CD14-positive monocyte (primary cell): Measurements from ENCODE around the gene NXNL2. TPM values are rescaled to one million over a fixed set of nuclear protein-coding genes. Genes with fewer than 3 reads are reported as not detected.
A peak's percentile ranks its signal among the peaks of the same experiment; 100 is the strongest.

Source experiments
- DNase-seq, 3 donors: peaks; one replicate each; pipeline ENCODE4 v3.0.0-alpha.2; 2011 to 2022
- H2AFZ ChIP-seq: 2 replicates; pipeline ENCODE4 v1.6.0; 2012; ENCODE audit warnings: mild to moderate bottlenecking, low read depth, low read length, inconsistent platforms; ENCODE audit not compliant: insufficient read depth, poor library complexity, severe bottlenecking
- H3K27ac ChIP-seq, 2 donors: 1 replicate in 1 of 2; 2 replicates in 1 of 2; pipeline ENCODE4 v1.5.1; 2012 to 2013; ENCODE audit warnings: low read length in 2 of 2, control low read depth in 1 of 2, inconsistent platforms in 1 of 2, low read depth in 1 of 2, mild to moderate bottlenecking in 1 of 2
- H3K27me3 ChIP-seq, 2 donors: one replicate each; pipeline versions ENCODE4 v1.6.0 to v1.6.1; 2011 to 2013; ENCODE audit warnings: low read length in 2 of 2; ENCODE audit not compliant: control insufficient read depth in 2 of 2, insufficient read depth in 2 of 2
- H3K36me3 ChIP-seq, 2 donors: replicated peaks in 1 of 2; 1 replicate in 1 of 2; 2 replicates in 1 of 2; pipeline versions ENCODE4 v1.5.1 to v1.6.1; 2012 to 2013; ENCODE audit warnings: low read length in 2 of 2, control low read depth in 1 of 2, inconsistent platforms in 1 of 2, mild to moderate bottlenecking in 1 of 2; ENCODE audit not compliant: insufficient read depth in 2 of 2, control insufficient read depth in 1 of 2
- H3K4me1 ChIP-seq, 2 donors: 1 replicate in 1 of 2; 2 replicates in 1 of 2; pipeline versions ENCODE4 v1.5.1 to v1.6.1; 2012 to 2013; ENCODE audit warnings: low read length in 2 of 2, control low read depth in 1 of 2, inconsistent platforms in 1 of 2, mild to moderate bottlenecking in 1 of 2, moderate library complexity in 1 of 2; ENCODE audit not compliant: insufficient read depth in 2 of 2, control insufficient read depth in 1 of 2
- H3K4me2 ChIP-seq: replicated peaks from 2 replicates; pipeline ENCODE3; 2012; ENCODE audit warnings: low read length, moderate library complexity, mild to moderate bottlenecking; ENCODE audit not compliant: poor library complexity, severe bottlenecking; ENCODE audit errors: extremely low read depth
- H3K4me3 ChIP-seq, 3 experiments: fragments of 200-600 bp in 1 of 3; sonication (generic) in 1 of 3; replicated peaks in 1 of 3; 1 replicate in 2 of 3; 2 replicates in 1 of 3; pipeline ENCODE4 v1.5.1; 2011 to 2013; ENCODE audit warnings: low read length in 3 of 3, mild to moderate bottlenecking in 3 of 3, control low read depth in 2 of 3, low read depth in 2 of 3, inconsistent platforms in 1 of 3, moderate library complexity in 1 of 3
- H3K79me2 ChIP-seq: 2 replicates; pipeline ENCODE4 v1.6.0; 2012; ENCODE audit warnings: mild to moderate bottlenecking, control low read depth, inconsistent platforms, low read length, moderate library complexity; ENCODE audit not compliant: insufficient read depth
- H3K9ac ChIP-seq: 2 replicates; pipeline ENCODE4 v1.6.0; 2017; ENCODE audit warnings: low read length, mild to moderate bottlenecking; ENCODE audit not compliant: insufficient read depth, poor library complexity, severe bottlenecking
- H3K9me3 ChIP-seq, 2 donors: replicated peaks in 1 of 2; 1 replicate in 1 of 2; 2 replicates in 1 of 2; pipeline versions ENCODE4 v1.5.1 to v1.6.1; 2012 to 2013; ENCODE audit warnings: low read length in 2 of 2, control low read depth in 1 of 2; ENCODE audit not compliant: control insufficient read depth in 1 of 2, insufficient read depth in 1 of 2
- H4K20me1 ChIP-seq: 2 replicates; pipeline ENCODE4 v1.6.0; 2012; ENCODE audit warnings: mild to moderate bottlenecking, low read length, control low read depth, moderate library complexity; ENCODE audit not compliant: insufficient read depth
- H3K27ac Mint-ChIP-seq, 7 donors: one replicate each; pipeline ENCODE4 v1.8.0; 2020; ENCODE audit warnings: mild to moderate bottlenecking in 7 of 7, mixed read lengths in 7 of 7, moderate library complexity in 6 of 7, inconsistent platforms in 2 of 7
- H3K27me3 Mint-ChIP-seq, 3 donors: one replicate each; pipeline ENCODE4 v1.8.0; 2021 to 2022; ENCODE audit warnings: low read depth in 3 of 3, mild to moderate bottlenecking in 3 of 3, mixed read lengths in 3 of 3, moderate library complexity in 3 of 3, inconsistent platforms in 1 of 3
- H3K36me3 Mint-ChIP-seq, 2 donors: one replicate each; pipeline ENCODE4 v1.8.0; 2020; ENCODE audit warnings: mixed read lengths in 2 of 2, inconsistent platforms in 1 of 2, mild to moderate bottlenecking in 1 of 2
- H3K4me1 Mint-ChIP-seq: one replicate; pipeline ENCODE4 v1.8.0; 2020; ENCODE audit warnings: mild to moderate bottlenecking, mixed read lengths
- H3K4me3 Mint-ChIP-seq, 2 donors: one replicate each; pipeline ENCODE4 v1.8.0; 2020; ENCODE audit warnings: mild to moderate bottlenecking in 2 of 2, mixed read lengths in 2 of 2, moderate library complexity in 1 of 2
- H3K9me3 Mint-ChIP-seq, 7 donors: one replicate each; pipeline ENCODE4 v1.8.0; 2020 to 2022; ENCODE audit warnings: mixed read lengths in 7 of 7, mild to moderate bottlenecking in 6 of 7, moderate library complexity in 6 of 7, inconsistent platforms in 2 of 7
- WGBS: methylation state at CpG from one replicate; pipeline ENCODE4 v1.1.5; 2013; ENCODE audit warnings: missing lambda C conversion rate; ENCODE audit not compliant: insufficient coverage; 5-methylcytosine and 5-hydroxymethylcytosine counted together
- intact Hi-C, 2 donors: fragments of 100-400 bp; cut with micrococcal nuclease; formaldehyde crosslinking; loops; one replicate each; pipeline versions ENCODE4 v1.15.0 to v1.15.1; 2023
- polyA plus RNA-seq, 3 donors: library from polyadenylated mRNA; depleted of rRNA in 1 of 3; unstranded in 2 of 3; stranded (reverse) in 1 of 3; fragments of 300-500 nt in 2 of 3; fragments of >200 nt in 1 of 3; fragmentation: Illumina TruSeq in 2 of 3; gene quantifications; 1 replicate in 2 of 3; 2 replicates in 1 of 3; pipeline ENCODE4 v1.2.3, GENCODE V29; 2012 to 2021
- TF ChIP-seq, protein P1 (sequence below): fragments of 200-600 bp; IDR thresholded peaks from one replicate; pipeline ENCODE4 v1.8.0; 2022; ENCODE audit warnings: antibody characterized with exemption, mild to moderate bottlenecking

NXNL2 gene
- polyA plus RNA-seq, 3 donors, result not detected

DNA sequence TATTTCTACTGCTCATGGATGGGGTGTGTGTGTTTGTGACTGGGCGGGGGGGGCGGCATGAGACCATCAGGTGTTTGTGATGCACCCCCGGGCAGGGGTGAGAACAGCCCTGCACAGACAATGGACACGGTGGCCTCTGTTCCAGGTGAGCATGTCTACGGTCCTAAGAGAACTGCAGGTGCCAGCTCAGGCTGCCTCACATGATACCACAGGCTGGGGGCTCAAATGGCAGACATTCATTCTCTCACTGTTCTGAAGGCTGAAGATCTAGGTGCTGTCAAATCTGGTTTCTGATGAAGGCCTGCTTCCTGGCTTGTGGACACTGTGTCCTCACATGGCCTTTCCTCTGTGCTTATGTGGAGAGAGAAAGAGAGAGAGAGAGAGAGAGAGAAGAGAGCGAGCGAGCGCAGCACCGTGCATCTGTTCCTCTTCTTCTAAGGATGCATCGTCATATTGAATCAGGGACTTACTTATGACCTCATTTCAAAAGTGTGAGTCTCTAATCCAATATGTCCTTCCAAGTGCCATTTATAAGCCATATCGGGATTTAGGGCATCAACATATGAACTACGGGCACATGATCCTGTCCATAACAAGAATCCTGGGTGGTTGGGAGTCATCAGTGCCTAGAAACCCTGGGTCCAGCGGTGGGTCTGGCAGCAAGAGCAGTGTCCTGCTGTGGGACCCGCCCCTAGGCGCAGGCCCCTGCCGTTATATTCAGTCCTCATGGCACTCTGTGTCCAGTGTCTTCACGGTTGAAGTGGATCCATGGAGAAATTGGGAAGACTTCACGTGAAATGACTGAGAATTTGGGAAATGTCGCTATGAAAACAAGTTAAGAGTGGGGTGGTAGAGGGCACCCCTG lies 42.5 kb downstream of the NXNL2 start:
- Histone ChIP-seq H3K27me3 (no peaks in the 10 kb centered on the region), H3K79me2 (no peaks in the 10 kb centered on the region), H2AFZ (peak overlapping the region; percentile 22), H3K27ac (no peak overlapping the region), H3K36me3 (no peaks in the 10 kb centered on the region), H3K4me2 (no peak overlapping the region), H3K9me3 (no peaks in the 10 kb centered on the region), H3K4me1 (peaks cover 4 to 8% of the 10 kb centered on the region in 2 donors), H3K9ac (no peak overlapping the region), H4K20me1 (no peaks in the 10 kb centered on the region), H3K4me3 (no peak overlapping the region)
- intact Hi-C loops, result loop anchor here (2.0 kb wide), 1 partner anchor 627 kb away; no protein-coding TSS in a partner anchor
- H3K27ac Mint-ChIP-seq, result no peak overlapping the region
- no peaks in the 10 kb centered on the region for H3K36me3 Mint-ChIP-seq
- H3K4me3 Mint-ChIP-seq, result no peak overlapping the region
- DNase-seq, result no peak
- TF ChIP-seq, protein P1, sequence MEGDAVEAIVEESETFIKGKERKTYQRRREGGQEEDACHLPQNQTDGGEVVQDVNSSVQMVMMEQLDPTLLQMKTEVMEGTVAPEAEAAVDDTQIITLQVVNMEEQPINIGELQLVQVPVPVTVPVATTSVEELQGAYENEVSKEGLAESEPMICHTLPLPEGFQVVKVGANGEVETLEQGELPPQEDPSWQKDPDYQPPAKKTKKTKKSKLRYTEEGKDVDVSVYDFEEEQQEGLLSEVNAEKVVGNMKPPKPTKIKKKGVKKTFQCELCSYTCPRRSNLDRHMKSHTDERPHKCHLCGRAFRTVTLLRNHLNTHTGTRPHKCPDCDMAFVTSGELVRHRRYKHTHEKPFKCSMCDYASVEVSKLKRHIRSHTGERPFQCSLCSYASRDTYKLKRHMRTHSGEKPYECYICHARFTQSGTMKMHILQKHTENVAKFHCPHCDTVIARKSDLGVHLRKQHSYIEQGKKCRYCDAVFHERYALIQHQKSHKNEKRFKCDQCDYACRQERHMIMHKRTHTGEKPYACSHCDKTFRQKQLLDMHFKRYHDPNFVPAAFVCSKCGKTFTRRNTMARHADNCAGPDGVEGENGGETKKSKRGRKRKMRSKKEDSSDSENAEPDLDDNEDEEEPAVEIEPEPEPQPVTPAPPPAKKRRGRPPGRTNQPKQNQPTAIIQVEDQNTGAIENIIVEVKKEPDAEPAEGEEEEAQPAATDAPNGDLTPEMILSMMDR, result no peak
- H3K27me3 Mint-ChIP-seq, result peaks cover 0 to 13% (median 2%) of the 10 kb centered on the region in 3 donors
- peaks cover 15% of the 10 kb centered on the region for H3K4me1 Mint-ChIP-seq
- no peaks in the 10 kb centered on the region for H3K9me3 Mint-ChIP-seq
- WGBS, result 95% methylated on average over 14 of the region's 19 CpGs

GRCh38 chr9:88578121-88579049 lies 43.4 kb downstream of the NXNL2 start:
- intact Hi-C loops, result loop anchor here (2.0 kb wide), 1 partner anchor 628 kb away; no protein-coding TSS in a partner anchor
- Histone ChIP-seq H3K27ac (no peak overlapping the region), H3K4me2 (peak overlapping the region; percentile 68), H3K9ac (no peak overlapping the region), H3K4me3 (peak overlapping the region in 1 of 3 experiments; percentile 62), H3K79me2 (no peaks in the 10 kb centered on the region), H2AFZ (peak overlapping the region; percentile 53), H3K27me3 (no peaks in the 10 kb centered on the region), H3K36me3 (no peaks in the 10 kb centered on the region), H3K4me1 (peaks cover 4 to 8% of the 10 kb centered on the region in 2 donors), H4K20me1 (no peaks in the 10 kb centered on the region), H3K9me3 (no peaks in the 10 kb centered on the region)
- TF ChIP-seq, protein P1, result peak; percentile 95
- H3K36me3 Mint-ChIP-seq, result no peaks in the 10 kb centered on the region
- H3K4me3 Mint-ChIP-seq, result peak overlapping the region; percentile 65 to 84
- H3K27me3 Mint-ChIP-seq, result peaks cover 0 to 13% (median 4%) of the 10 kb centered on the region in 3 donors
- 41% methylated on average over 24 of the region's 28 CpGs for WGBS
- H3K27ac Mint-ChIP-seq, result peak overlapping the region in 2 of 7 donors; percentile 26 to 70
- H3K4me1 Mint-ChIP-seq, result peaks cover 15% of the 10 kb centered on the region
- no peaks in the 10 kb centered on the region for H3K9me3 Mint-ChIP-seq
- peak; percentile 58 to 76 (median 70) for DNase-seq
